AG09309 (cell line): ENCODE results near the gene CRHR2.

Experiments
- DNase-seq: peaks from one replicate; pipeline ENCODE4 v3.0.0-alpha.2; 2010; ENCODE audit warnings: low read depth
- H3K4me3 ChIP-seq: 2 replicates; pipeline ENCODE4 v1.5.1; 2011; ENCODE audit warnings: mild to moderate bottlenecking, low read depth, low read length, moderate library complexity; ENCODE audit not compliant: control insufficient read depth
- TF ChIP-seq, protein P1 (sequence below): IDR thresholded peaks from 2 replicates; pipeline ENCODE4 v1.5.1; 2011; ENCODE audit warnings: mild to moderate bottlenecking, low read depth, low read length, inconsistent platforms; ENCODE audit not compliant: insufficient read depth, control insufficient read depth; ENCODE audit errors: missing control alignments

CRHR2 gene

DNA sequence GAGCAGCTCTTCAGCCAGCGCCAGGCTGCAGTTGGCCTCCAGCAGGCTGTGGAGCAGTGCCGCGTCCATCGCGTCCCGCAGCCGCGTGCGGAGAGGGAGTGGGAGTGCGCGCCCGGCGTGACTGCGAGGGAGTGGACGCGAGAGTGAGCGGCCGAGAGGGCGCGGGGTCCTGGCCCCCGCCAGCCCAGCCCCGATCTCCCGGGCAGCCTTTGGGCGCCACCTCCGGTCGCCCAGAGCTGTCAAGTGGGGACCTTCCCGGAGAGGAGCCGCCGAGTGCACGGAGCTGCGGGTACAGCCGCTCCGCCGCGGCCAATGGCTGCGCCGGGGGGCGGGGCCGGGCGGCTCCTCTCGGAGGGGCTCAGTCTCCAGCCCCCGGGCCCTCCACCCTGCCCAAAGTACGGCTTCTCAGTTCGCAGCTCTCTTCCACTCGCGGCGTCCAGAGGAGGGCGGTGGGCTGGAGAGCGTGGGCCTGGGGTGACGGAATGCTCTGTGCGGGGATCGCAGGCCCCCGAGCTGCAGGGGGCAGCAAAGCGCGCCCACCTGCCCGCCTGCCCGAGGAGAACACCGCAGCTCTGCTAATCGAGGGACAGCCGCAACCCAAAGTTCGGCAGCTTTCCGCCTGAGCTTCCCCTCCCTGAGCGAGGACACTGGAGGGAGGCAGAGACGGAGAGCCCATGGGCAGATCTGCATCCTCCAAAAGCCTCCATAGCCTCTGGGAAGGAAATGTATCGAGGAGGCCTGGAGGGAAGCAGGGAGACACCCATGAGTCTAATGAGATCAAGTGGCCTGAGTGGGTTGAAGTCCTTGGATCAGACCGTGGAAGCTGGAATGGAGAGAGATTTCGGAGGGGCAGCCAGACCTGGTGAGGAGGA is at the start of gene CRHR2:
Gene CRHR2, minus strand, starts transcription at position 245 of the 872 bp plus-strand sequence. Its CDS starts 176 bp downstream, at position 69.
- no peak for DNase-seq
- no peak within 1 kb of the TSS for H3K4me3 ChIP-seq
- TF ChIP-seq, protein P1, sequence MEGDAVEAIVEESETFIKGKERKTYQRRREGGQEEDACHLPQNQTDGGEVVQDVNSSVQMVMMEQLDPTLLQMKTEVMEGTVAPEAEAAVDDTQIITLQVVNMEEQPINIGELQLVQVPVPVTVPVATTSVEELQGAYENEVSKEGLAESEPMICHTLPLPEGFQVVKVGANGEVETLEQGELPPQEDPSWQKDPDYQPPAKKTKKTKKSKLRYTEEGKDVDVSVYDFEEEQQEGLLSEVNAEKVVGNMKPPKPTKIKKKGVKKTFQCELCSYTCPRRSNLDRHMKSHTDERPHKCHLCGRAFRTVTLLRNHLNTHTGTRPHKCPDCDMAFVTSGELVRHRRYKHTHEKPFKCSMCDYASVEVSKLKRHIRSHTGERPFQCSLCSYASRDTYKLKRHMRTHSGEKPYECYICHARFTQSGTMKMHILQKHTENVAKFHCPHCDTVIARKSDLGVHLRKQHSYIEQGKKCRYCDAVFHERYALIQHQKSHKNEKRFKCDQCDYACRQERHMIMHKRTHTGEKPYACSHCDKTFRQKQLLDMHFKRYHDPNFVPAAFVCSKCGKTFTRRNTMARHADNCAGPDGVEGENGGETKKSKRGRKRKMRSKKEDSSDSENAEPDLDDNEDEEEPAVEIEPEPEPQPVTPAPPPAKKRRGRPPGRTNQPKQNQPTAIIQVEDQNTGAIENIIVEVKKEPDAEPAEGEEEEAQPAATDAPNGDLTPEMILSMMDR = no peak

DNA sequence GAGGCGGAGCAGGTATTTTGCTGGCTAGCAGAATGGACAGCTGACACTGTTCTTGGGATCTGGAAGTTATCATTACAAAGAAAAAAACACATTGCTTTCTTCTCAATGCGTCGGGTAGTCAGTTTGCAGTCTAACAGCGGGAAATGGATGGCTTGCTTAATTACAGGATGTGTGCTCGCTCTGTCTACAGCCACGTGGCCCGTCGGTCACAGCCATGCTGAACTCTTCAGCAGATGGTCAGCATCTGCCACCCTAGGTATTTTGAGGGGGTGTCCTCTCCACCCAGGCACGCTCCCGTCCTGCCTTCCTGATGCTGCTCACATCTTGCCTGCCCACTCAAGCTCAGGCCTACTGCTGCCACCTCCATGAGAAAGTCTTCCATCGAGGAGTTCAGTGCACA is 49.3 kb upstream of the CRHR2 start:
- H3K4me3 ChIP-seq = no peak overlapping the region
- TF ChIP-seq, protein P1 = no peak
- no peak for DNase-seq

DNA sequence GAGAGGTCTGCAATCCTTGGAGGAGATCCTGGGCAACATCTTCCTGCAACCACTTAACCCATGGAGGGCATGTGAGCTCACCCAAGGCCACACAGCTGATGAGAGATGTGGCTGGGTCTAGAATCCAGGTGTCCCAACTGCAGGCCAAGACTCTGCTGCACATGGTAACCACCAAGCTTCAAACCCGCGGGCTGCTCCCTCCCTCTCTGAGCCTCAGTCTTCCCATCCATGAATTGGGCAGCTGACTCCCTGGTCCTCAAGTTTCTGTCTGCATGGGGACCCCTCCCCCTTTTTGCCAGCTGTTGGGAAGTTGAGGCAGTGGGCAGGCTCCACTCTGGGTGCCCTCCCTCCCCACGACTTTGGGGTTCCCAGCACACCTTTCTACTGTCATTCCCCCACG is 48.7 kb upstream of the CRHR2 start:
- no peak for DNase-seq
- TF ChIP-seq, protein P1 = no peak
- H3K4me3 ChIP-seq = no peak overlapping the region

DNA sequence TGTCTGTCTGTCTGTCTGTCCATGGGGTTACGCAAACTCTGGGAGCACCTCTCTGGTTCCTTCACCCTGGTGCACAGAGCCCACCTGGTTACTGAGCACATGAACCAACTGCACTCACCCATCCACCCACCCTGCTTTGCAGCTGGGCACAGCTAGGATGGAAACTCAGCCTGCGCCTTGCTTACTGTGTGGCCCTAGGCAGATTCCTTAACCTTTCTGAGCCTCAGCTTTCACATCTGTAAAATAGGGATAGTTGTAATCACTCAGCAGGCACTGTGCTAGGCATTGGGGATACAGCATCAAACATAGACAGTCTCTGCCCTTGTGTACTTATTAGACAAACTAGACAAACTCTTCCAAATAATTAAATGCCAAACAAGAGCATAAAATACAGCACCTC is 47.8 kb upstream of the CRHR2 start:
- H3K4me3 ChIP-seq = no peak overlapping the region
- no peak for DNase-seq
- TF ChIP-seq, protein P1 = no peak

DNA sequence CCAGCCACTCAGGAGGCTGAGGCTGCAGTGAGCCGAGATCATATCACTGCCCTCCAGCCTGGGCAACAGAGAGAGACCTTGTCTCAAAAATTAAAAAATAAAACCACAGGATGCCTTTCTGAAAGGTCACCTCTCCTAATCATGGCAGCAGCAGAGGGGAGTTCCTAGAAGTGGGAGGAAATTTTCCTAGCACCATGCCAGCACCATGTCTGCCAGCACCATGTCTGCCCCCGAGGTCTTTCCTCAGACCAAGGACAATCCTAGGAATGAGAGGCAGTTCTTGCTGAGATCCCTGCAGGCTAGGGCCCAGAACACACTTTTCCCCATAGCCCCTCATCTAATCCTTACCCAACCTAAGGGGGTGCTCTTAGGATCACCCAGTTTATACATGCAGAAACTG is 47.4 kb upstream of the CRHR2 start:
- no peak overlapping the region for H3K4me3 ChIP-seq
- no peak for DNase-seq
- TF ChIP-seq, protein P1 = no peak

DNA sequence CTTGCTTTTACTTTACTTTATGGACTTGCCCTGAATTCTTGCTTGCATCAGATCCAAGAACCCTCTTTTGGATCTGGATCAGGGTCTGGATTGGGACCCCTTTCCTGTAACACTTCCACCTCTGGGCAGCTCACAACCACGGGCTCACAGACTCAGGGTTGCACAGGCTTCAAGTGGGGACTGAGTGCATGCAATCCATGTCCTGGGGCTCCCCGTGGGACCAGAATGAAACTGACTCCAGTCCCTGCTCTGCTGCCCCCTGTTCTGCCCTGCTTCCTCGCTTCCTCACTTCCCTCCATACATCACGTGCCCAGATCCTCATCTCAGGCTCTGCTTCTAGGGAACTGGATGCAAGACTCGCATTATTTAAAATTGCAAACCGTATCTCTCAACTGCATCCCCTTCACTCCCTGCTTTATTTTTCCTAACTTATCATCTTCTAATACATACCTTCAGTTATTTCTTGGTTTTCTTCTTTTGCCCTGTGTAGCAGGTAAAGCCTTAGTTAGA is 46.4 kb upstream of the CRHR2 start:
- TF ChIP-seq, protein P1 = no peak
- no peak overlapping the region for H3K4me3 ChIP-seq
- no peak for DNase-seq
